RWPE2 (cell line): ENCODE measurements around the gene TLE4.

Source experiments
- ATAC-seq: fragments of 200-7000 bp; cut with Tn5 transposase; 3 replicates; pipeline ENCODE4 v1.9.1; 2021; ENCODE audit warnings: low read depth
- DNase-seq: peaks from one replicate; pipeline ENCODE4 v3.0.0-alpha.2; 2020; ENCODE audit warnings: low spot score
- H3K27ac ChIP-seq: fragments of 450-650 bp; 2 replicates; pipeline ENCODE4 v1.5.1; 2017; ENCODE audit warnings: mild to moderate bottlenecking; ENCODE audit not compliant: poor library complexity, severe bottlenecking
- H3K27me3 ChIP-seq: fragments of 250-450 bp; sonication (Bioruptor Pico); 2 replicates; pipeline ENCODE4 v1.5.1; 2021; ENCODE audit warnings: mild to moderate bottlenecking, moderate library complexity; ENCODE audit not compliant: insufficient read depth, poor library complexity, severe bottlenecking
- H3K36me3 ChIP-seq: fragments of 250-450 bp; sonication (Bioruptor Pico); 2 replicates; pipeline ENCODE4 v1.5.1; 2020; ENCODE audit warnings: low read depth, mild to moderate bottlenecking, moderate library complexity
- H3K4me1 ChIP-seq: fragments of 250-450 bp; sonication (Bioruptor Pico); 2 replicates; pipeline ENCODE4 v1.5.1; 2021; ENCODE audit warnings: mild to moderate bottlenecking, moderate library complexity; ENCODE audit not compliant: insufficient read depth, poor library complexity, severe bottlenecking
- H3K4me3 ChIP-seq: fragments of 250-450 bp; sonication (Bioruptor Pico); 2 replicates; pipeline ENCODE4 v1.5.1; 2021; ENCODE audit warnings: mild to moderate bottlenecking, moderate library complexity; ENCODE audit not compliant: severe bottlenecking
- H3K9me3 ChIP-seq: fragments of 250-450 bp; sonication (Bioruptor Pico); 2 replicates; pipeline ENCODE4 v1.5.1; 2021; ENCODE audit warnings: mild to moderate bottlenecking, moderate library complexity; ENCODE audit not compliant: severe bottlenecking
- CTCF ChIP-seq: fragments of 450-650 bp; IDR thresholded peaks from one replicate; pipeline ENCODE4 v1.5.1; 2017; ENCODE audit warnings: mild to moderate bottlenecking, moderate library complexity; ENCODE audit not compliant: poor library complexity, severe bottlenecking

The TLE4 gene

GRCh38 chr9:79609468-79610018 lies 37.8 kb downstream of the TLE4 start:
- ATAC-seq (no peak), DNase-seq (no peak)
- TF ChIP-seq CTCF, result no peak
- no peak overlapping the region for H3K27ac ChIP-seq
- H3K9me3 ChIP-seq, result no peaks in the 10 kb centered on the region
- no peaks in the 10 kb centered on the region for H3K4me1 ChIP-seq
- H3K36me3 ChIP-seq, result no peaks in the 10 kb centered on the region
- H3K27me3 ChIP-seq, result no peaks in the 10 kb centered on the region
- H3K4me3 ChIP-seq, result no peak overlapping the region

GRCh38 chr9:79610019-79610631 lies 38.4 kb downstream of the TLE4 start:
- DNase-seq (no peak), ATAC-seq (no peak)
- Histone ChIP-seq H3K27me3 (no peaks in the 10 kb centered on the region), H3K36me3 (no peaks in the 10 kb centered on the region), H3K9me3 (no peaks in the 10 kb centered on the region), H3K4me3 (no peak overlapping the region), H3K4me1 (no peaks in the 10 kb centered on the region), H3K27ac (no peak overlapping the region)
- TF ChIP-seq CTCF, result no peak

- Histone ChIP-seq H3K4me1 (no peaks in the 10 kb centered on the region), H3K27me3 (no peaks in the 10 kb centered on the region), H3K4me3 (no peak overlapping the region), H3K36me3 (no peaks in the 10 kb centered on the region), H3K9me3 (no peaks in the 10 kb centered on the region), H3K27ac (no peak overlapping the region)
- no peak for TF ChIP-seq CTCF
- no peak for ATAC-seq
- DNase-seq, result no peak
Measured at GRCh38 chr9:79610791-79611614, 39.2 kb downstream of the TLE4 start.

GRCh38 chr9:79613145-79613544 lies 41.4 kb downstream of the TLE4 start:
- H3K27ac ChIP-seq, result no peak overlapping the region
- DNase-seq (no peak), ATAC-seq (no peak)
- no peak overlapping the region for H3K4me3 ChIP-seq
- H3K4me1 ChIP-seq, result no peaks in the 10 kb centered on the region
- TF ChIP-seq CTCF, result no peak
- H3K27me3 ChIP-seq, result no peaks in the 10 kb centered on the region
- no peaks in the 10 kb centered on the region for H3K36me3 ChIP-seq
- H3K9me3 ChIP-seq, result no peaks in the 10 kb centered on the region
